ENCODE data around the gene TMEM253.
A peak's percentile ranks its signal among the peaks of the same experiment; 100 is the strongest.

The TMEM253 gene

GRCh38 chr14:21086908-21087293 lies 14.0 kb upstream of the TMEM253 start:
- no peak for TF ChIP-seq CTCF (IDR thresholded peaks at IDR 0.05; ENCODE audit: borderline replicate concordance, insufficient read depth, low read depth, low read length)
- H3K4me3 ChIP-seq (ENCODE audit: low read depth, low read length) = no peak overlapping the region

DNA sequence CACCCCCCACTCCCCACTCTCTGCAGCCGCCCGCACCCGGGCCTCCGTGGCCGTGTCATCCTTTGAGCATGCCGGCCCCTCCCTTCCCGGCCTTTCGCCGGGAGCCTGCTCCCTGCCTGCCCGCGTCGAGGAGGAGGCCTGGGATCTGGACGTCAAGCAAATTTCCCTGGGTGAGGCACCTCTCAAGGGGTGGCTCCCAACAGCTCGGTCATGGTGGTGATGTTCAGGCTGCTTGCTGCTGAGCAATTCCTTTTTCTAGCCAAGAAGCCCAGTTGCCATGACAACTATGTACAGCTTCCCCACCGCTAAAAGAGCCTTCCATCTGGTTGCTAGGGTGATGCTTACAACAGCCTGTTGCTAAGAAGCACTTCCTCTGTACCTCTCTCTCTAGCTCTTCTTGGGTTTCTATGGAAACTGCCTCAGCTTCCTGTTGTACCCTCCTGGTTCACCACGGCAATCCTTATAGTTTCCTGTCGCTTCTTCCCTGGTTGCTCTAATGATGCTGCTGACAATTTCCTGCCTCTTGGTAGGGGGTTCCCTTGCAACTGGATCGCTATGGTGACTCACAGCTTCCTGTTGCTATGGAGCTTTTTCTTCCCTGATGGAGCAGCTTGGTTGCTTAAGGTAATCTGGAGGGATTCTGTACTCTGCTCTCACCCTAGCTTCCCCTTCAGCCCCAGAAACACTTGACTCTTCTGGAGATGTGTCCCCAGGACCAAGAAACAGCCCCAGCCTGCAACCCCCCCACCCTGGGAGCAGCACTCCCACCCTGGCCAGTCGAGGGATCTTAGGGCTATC lies 13.4 kb upstream of the TMEM253 start:
- H3K4me3 ChIP-seq (ENCODE audit: low read depth, low read length) = no peak overlapping the region
- TF ChIP-seq CTCF (IDR thresholded peaks at IDR 0.05; ENCODE audit: borderline replicate concordance, insufficient read depth, low read depth, low read length) = no peak

DNA sequence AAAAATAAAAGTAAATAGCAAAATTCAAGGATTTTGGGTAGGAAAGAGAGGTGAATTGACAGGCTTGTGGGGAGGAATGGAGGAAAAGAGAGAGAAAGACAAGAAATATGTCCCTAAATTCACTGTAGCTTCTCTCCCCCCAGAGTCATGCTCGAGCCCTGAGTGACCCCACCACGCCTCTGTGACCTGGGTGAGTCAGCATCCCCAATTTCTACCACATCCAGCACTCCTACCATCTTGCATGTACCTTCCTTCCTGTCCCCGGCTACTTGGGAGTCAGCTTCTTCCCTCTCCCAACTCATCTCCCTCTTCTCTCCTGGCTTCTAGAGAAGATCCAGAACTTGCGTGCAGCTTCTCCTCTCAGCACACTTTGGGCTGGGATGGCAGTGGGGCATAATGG lies 12.2 kb upstream of the TMEM253 start:
- H3K4me3 ChIP-seq (ENCODE audit: low read depth, low read length) = no peak overlapping the region
- TF ChIP-seq CTCF (IDR thresholded peaks at IDR 0.05; ENCODE audit: borderline replicate concordance, insufficient read depth, low read depth, low read length) = no peak

DNA sequence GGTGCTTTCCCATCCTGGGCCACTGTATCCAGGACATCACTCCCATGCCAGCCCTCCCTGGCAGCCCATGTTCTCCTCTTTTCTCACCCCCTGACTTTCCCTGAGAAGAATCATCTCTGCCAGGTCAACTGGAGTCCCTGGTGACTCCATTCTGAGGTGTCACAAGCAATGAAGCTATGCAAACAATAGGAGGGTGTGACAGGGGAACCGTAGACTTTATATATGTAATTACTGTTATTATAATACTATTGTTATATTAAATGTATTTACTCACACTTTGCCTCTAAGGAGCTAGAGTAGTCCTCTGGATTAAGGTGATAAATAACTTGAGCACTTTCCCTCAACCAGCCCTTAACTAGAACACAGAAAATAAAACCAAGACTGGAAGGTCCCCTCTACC lies 11.6 kb upstream of the TMEM253 start:
- TF ChIP-seq CTCF (IDR thresholded peaks at IDR 0.05; ENCODE audit: borderline replicate concordance, insufficient read depth, low read depth, low read length) = no peak
- H3K4me3 ChIP-seq (ENCODE audit: low read depth, low read length) = no peak overlapping the region

GRCh38 chr14:21089877-21090193 lies 11.0 kb upstream of the TMEM253 start:
- no peak overlapping the region for H3K4me3 ChIP-seq (ENCODE audit: low read depth, low read length)
- TF ChIP-seq CTCF (IDR thresholded peaks at IDR 0.05; ENCODE audit: borderline replicate concordance, insufficient read depth, low read depth, low read length) = no peak

DNA sequence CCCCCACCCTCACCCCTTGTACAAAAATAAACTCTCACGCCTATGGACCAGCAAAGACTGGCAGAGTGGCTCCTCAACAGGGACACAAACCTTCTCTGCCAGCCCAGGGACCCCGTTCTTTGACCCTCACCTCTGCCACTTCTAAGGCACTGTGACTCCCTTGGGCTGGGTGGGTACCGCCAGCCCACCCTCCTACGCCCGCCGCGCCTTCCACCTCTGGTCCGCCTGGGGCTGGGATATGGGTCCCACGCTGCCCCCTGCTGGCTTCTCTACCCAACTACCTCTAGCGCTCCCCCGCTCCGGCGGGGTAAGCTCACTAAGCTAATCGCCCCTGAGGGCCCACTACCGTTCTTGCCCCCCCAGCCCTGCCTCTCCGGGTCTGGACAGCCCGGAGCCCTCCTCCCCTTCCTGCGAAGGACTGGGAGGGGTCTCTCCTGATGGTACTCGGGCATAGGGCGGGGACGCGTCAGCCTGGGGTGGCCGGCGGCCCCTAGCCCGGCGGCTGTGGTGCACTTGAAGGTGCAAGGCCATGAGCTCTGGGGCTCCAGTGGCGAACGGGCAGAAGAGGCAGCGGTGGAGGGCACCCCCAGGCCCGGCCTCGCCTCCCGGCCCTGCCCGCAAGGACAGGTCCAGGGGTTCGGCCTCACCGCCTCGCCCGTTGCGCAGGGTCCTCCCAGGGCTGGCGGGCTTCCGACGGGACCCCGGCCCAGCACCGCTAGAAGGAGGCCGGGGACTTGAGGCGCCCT lies 10.5 kb upstream of the TMEM253 start:
- peak; percentile 43; the same call in 1 of the 2 replicates for TF ChIP-seq CTCF (IDR thresholded peaks at IDR 0.05; ENCODE audit: borderline replicate concordance, insufficient read depth, low read depth, low read length)
- no peak overlapping the region for H3K4me3 ChIP-seq (ENCODE audit: low read depth, low read length)

All from GM12875 (cell line).